GM23248 (cell line): ENCODE results near the gene PPFIA3. TPM values are rescaled to one million over a fixed set of nuclear protein-coding genes. Genes with fewer than 3 reads are reported as not detected.

Experiments used
- DNase-seq: peaks from one replicate; pipeline ENCODE4 v3.0.0-alpha.2; 2015
- H2AFZ ChIP-seq: fragments of 200-600 bp; sonication (generic); 2 replicates; pipeline ENCODE4 v1.6.1; 2016; ENCODE audit warnings: antibody characterized with exemption
- H3F3A ChIP-seq: fragments of 200-600 bp; sonication (generic); 2 replicates; pipeline ENCODE4 v1.6.1; 2016; ENCODE audit warnings: mild to moderate bottlenecking, antibody characterized with exemption, mixed run types; ENCODE audit not compliant: insufficient read depth
- H3K27ac ChIP-seq: fragments of 200-600 bp; sonication (generic); 2 replicates; pipeline ENCODE4 v1.5.1; 2016; ENCODE audit warnings: mild to moderate bottlenecking
- H3K27me3 ChIP-seq: fragments of 200-600 bp; sonication (generic); replicated peaks from 2 replicates; pipeline ENCODE4 v1.6.1; 2016; ENCODE audit warnings: mild to moderate bottlenecking; ENCODE audit not compliant: insufficient read depth
- H3K36me3 ChIP-seq: fragments of 200-600 bp; sonication (generic); 2 replicates; pipeline ENCODE4 v1.6.1; 2016; ENCODE audit warnings: low read depth, mild to moderate bottlenecking
- H3K4me1 ChIP-seq: fragments of 200-600 bp; sonication (generic); 2 replicates; pipeline ENCODE4 v1.6.1; 2016; ENCODE audit warnings: mild to moderate bottlenecking; ENCODE audit not compliant: insufficient read depth
- H3K4me2 ChIP-seq: fragments of 200-600 bp; sonication (generic); one replicate; pipeline ENCODE4 v1.6.1; 2016; ENCODE audit warnings: mild to moderate bottlenecking; ENCODE audit not compliant: unreplicated experiment
- H3K4me3 ChIP-seq: fragments of 200-600 bp; sonication (generic); 2 replicates; pipeline ENCODE4 v1.5.1; 2016; ENCODE audit warnings: mild to moderate bottlenecking
- H3K79me2 ChIP-seq: fragments of 200-600 bp; sonication (generic); 2 replicates; pipeline ENCODE4 v1.6.1; 2016; ENCODE audit warnings: mild to moderate bottlenecking; ENCODE audit not compliant: insufficient read depth
- H3K9ac ChIP-seq: fragments of 200-600 bp; sonication (generic); 2 replicates; pipeline ENCODE4 v1.6.1; 2016; ENCODE audit warnings: mild to moderate bottlenecking
- H3K9me2 ChIP-seq: fragments of 200-600 bp; sonication (generic); 2 replicates; pipeline ENCODE4 v1.6.1; 2016; ENCODE audit warnings: mixed run types, mild to moderate bottlenecking, moderate library complexity; ENCODE audit not compliant: insufficient read depth
- H3K9me3 ChIP-seq: fragments of 200-600 bp; sonication (generic); one replicate; pipeline ENCODE4 v1.6.1; 2017; ENCODE audit warnings: low read depth
- H4K20me1 ChIP-seq: fragments of 200-600 bp; sonication (generic); 2 replicates; pipeline ENCODE4 v1.6.0; 2016; ENCODE audit not compliant: insufficient read depth
- EZH2 ChIP-seq: fragments of 200-600 bp; sonication (generic); IDR thresholded peaks from 2 replicates; pipeline ENCODE4 v1.6.1; 2018; ENCODE audit warnings: antibody characterized with exemption, mild to moderate bottlenecking; ENCODE audit not compliant: insufficient read depth, poor library complexity, severe bottlenecking
- EZH2phosphoT487 ChIP-seq: fragments of 200-600 bp; sonication (generic); IDR thresholded peaks from 2 replicates; pipeline ENCODE4 v1.6.1; 2018; ENCODE audit warnings: antibody characterized with exemption, moderate library complexity, mild to moderate bottlenecking, low read depth; ENCODE audit not compliant: insufficient read depth
- WGBS, 2 experiments: methylation state at CpG; one replicate each; pipeline ENCODE4 v1.1.6; 2015 to 2017; ENCODE audit warnings: low lambda C conversion rate in 2 of 2, low coverage in 1 of 2; ENCODE audit errors: missing lambda C conversion rate in 2 of 2; 5-methylcytosine and 5-hydroxymethylcytosine counted together
- in situ Hi-C: fragments of 300-500 bp; cut with MboI; formaldehyde crosslinking; loops from 2 replicates; pipeline ENCODE4 v1.15.0; 2020
- polyA plus RNA-seq: library from polyadenylated mRNA; unstranded; fragments of >200 nt; fragmentation: Nextera tagmentation; extraction: Ambion mirVana; gene quantifications from 2 replicates; pipeline ENCODE4 v1.2.1, GENCODE V29; 2016
- total RNA-seq: library from RNA; depleted of rRNA; stranded (reverse); fragments of >200 nt; shearing (Covaris generic); gene quantifications from 2 replicates; pipeline ENCODE4 v1.2.3, GENCODE V29; 2014

The PPFIA3 gene
- total and polyA plus RNA-seq, 2 experiments from 2014 or later, result 1.2 to 2.4 TPM

DNA sequence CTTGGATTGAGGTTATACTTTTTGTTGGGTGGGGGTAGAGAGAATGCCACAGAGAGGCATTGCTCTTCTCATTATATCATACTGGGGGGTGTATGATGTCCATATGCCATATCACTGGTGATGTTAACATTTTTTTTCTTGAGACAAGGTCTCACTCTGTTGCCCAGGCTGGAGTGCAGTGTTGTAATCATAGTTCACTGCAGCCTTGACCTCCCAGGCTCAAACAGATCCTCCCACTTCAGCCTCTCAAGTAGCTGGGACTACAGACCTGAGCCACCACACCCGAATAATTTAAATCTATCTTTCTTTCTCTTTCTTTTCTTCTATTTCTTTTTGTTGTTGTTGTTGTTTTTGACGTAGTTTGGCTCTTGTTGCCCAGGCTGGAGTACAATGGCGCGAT, 39.0 kb upstream of the PPFIA3 start:
- 65 to 71% methylated on average over 4 of the region's 4 CpGs for WGBS, 2 experiments

DNA sequence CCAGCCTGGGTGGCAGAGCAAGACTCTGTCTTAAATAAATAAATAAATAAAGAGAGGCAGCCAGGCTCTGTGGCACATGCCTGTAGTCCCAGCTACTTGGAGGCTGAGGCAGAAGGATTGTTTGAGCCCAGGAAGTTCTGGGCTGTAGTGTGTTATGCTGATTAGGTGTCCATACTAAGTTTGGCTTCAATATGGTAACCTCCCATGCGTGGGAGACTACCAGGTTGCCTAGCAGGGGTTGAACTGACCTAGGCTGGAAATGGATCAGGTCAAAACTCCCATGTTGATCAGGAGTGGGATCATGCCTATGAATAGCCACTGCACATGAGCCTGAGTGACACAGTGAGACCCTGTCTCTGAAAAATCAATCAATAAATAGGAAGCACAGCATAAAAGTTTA, 38.1 kb upstream of the PPFIA3 start:
- Histone ChIP-seq H3K27ac (no peak overlapping the region), H3K9me2 (no peaks in the 10 kb centered on the region), H2AFZ (no peak overlapping the region), H4K20me1 (peaks cover under 1% of the 10 kb centered on the region; the same call in 1 of the 2 replicates), H3K36me3 (no peaks in the 10 kb centered on the region), H3K4me2 (no peak overlapping the region), H3K27me3 (no peaks in the 10 kb centered on the region), H3K9me3 (no peaks in the 10 kb centered on the region), H3F3A (no peaks in the 10 kb centered on the region), H3K79me2 (peaks cover 10% of the 10 kb centered on the region), H3K4me3 (no peak overlapping the region), H3K9ac (no peak overlapping the region), H3K4me1 (no peaks in the 10 kb centered on the region; the same call in 1 of the 2 replicates)
- DNase-seq, result no peak
- in situ Hi-C loops, result no loop called here
- 35 to 61% methylated on average over 1 of the region's 1 CpG for WGBS, 2 experiments
- no peak for TF ChIP-seq EZH2
- TF ChIP-seq EZH2phosphoT487, result no peak

More for the DNA sequence above, 39.0 kb upstream of the PPFIA3 start:
- Histone ChIP-seq H3K4me2 (no peak overlapping the region), H3K79me2 (peaks cover 1% of the 10 kb centered on the region), H4K20me1 (no peaks in the 10 kb centered on the region), H3K4me1 (no peaks in the 10 kb centered on the region; the same call in 1 of the 2 replicates), H3K9me3 (no peaks in the 10 kb centered on the region), H3F3A (no peaks in the 10 kb centered on the region), H3K36me3 (no peaks in the 10 kb centered on the region), H3K4me3 (no peak overlapping the region), H3K27me3 (no peaks in the 10 kb centered on the region), H2AFZ (no peak overlapping the region), H3K9ac (no peak overlapping the region), H3K27ac (no peak overlapping the region), H3K9me2 (no peaks in the 10 kb centered on the region)
- DNase-seq, result no peak
- in situ Hi-C loops, result no loop called here
- TF ChIP-seq EZH2phosphoT487 (no peak), EZH2 (no peak)

DNA sequence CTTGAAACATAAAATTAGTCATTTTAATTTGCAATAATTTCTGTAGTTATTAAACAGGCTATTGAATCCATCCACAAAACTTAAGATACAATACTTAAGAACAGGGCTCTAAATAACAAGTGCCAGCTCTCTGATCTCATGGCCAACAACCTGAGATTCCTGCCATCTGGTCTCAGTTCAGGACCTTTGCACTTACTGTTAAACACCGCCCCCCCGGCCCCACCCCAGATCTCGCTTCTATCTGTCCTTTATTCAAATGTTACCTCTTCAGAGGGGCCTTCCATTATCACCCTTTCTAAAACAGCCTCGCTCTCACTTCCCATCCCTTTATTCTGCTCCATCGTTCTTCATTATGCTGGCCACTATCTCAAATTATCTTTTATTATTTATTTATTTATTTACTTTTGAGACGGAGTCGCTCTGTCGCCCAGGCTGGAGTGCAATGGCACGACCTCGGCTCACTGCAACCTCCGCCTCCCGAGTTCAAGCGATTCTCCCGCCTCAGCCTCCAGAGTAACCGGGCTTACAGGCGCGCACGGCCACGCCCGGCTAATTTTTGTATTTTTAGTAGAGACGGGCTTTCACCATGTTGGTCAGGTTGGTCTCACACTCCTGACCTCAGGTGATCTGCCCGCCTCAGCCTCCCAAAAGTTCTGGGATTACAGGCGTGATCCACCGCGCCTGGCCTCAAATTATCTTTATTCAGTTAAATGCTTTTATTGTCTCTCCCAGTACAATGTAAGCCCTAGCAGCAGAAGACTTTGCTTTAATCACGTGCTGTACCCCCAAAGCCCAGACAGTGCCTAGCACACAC, 34.9 kb upstream of the PPFIA3 start:
- 62 to 63% methylated on average over 26 of the region's 26 CpGs for WGBS, 2 experiments
- H3K36me3 ChIP-seq, result 0 out of 2 replicates have a peak, but pooled peaks cover 6% of the 10 kb centered on the region
- in situ Hi-C loops, result no loop called here
- peak overlapping the region; percentile 89 for H3K9ac ChIP-seq
- peak overlapping the region; percentile 71 for H3K4me2 ChIP-seq
- peaks cover 15% of the 10 kb centered on the region for H4K20me1 ChIP-seq
- no peaks in the 10 kb centered on the region for H3F3A ChIP-seq
- no peak for TF ChIP-seq EZH2
- no peak for TF ChIP-seq EZH2phosphoT487
- no peaks in the 10 kb centered on the region for H3K27me3 ChIP-seq
- peaks cover 13% of the 10 kb centered on the region for H3K4me1 ChIP-seq
- H2AFZ ChIP-seq, result peak overlapping the region; percentile 92
- no peak for DNase-seq
- peak overlapping the region; percentile 90 for H3K4me3 ChIP-seq
- no peaks in the 10 kb centered on the region for H3K9me3 ChIP-seq
- H3K27ac ChIP-seq, result peak overlapping the region; percentile 73
- H3K79me2 ChIP-seq, result peaks cover 41% of the 10 kb centered on the region
- no peaks in the 10 kb centered on the region for H3K9me2 ChIP-seq

DNA sequence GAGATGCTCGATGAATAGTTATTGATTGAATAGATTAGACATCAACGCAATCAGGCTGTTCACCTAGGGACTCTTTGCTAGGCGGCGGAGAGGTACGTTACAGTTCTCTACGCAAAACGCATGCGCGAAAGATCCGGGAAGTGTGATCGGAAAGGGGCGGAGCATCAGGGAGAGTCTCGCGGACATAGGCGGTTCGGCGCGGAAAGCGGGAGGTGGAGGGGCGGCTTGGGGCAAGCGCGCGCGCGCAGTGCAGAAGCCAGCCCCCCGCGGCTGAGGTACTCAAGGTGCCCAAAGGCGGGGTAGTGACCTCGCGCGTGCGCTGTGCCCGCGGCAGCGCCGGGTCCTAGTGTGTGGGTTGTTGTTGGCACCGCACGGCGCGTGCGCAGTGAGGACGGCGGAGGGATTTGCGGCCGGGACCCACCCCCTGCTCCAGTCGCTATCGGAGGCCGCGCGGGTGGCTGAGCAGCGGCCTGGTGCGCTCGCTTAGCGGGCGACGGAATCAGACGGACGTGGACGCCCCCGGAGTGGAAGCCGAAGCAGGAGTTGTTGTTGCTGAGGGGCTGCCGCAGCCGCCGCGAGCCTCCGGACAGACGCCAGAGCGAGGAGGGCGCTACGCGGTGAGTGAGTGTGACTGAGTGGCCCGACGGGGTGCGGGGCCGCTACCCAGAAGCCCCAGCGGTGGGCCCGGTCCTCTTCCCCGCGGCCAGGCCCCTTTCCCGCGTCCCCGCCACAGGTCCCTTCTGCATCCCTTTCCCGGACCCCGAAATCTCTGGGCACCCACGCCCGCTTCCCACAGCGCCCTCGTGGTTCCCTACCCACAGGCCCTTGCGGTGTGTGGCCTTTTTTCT, 34.1 kb upstream of the PPFIA3 start, which contains the start of gene SNRNP70:
Gene SNRNP70 (plus strand): TSS at position 432 of the 848 bp plus-strand sequence. CDS start 964 bp downstream, outside the sequence.
- H3K27me3 ChIP-seq, result no peaks in the 10 kb centered on the region
- in situ Hi-C loops, result no loop called here
- peak within 1 kb of the TSS; percentile 90 for H3K4me3 ChIP-seq
- no peaks in the 10 kb centered on the region for H3F3A ChIP-seq
- WGBS, 2 experiments, result 2 to 3% methylated on average over 57 to 74 of the region's 89 CpGs
- H3K9ac ChIP-seq, result peak within 1 kb of the TSS; percentile 89
- H3K4me1 ChIP-seq, result peaks cover 13% of the 10 kb centered on the region
- peak within 1 kb of the TSS; percentile 73 for H3K27ac ChIP-seq
- H2AFZ ChIP-seq, result peak within 1 kb of the TSS; percentile 92
- peak within 1 kb of the TSS; percentile 80 for H3K4me2 ChIP-seq
- peak; percentile 100 for DNase-seq
- peaks cover 7% of the 10 kb centered on the region; the same call in 1 of the 2 replicates for H3K36me3 ChIP-seq
- no peaks in the 10 kb centered on the region for H3K9me3 ChIP-seq
- TF ChIP-seq EZH2phosphoT487 (no peak), EZH2 (no peak)
- H4K20me1 ChIP-seq, result peaks cover 16% of the 10 kb centered on the region
- H3K79me2 ChIP-seq, result peaks cover 50% of the 10 kb centered on the region
- H3K9me2 ChIP-seq, result no peaks in the 10 kb centered on the region
